GM12873 (cell line): ENCODE measurements around the gene COX6A1.

Experiments
- TF ChIP-seq, protein P1 (sequence below): IDR thresholded peaks from 2 replicates; pipeline ENCODE4 v1.5.1; 2012; ENCODE audit warnings: low read depth, mild to moderate bottlenecking, moderate library complexity, low read length, control low read depth; ENCODE audit not compliant: insufficient read depth; ENCODE audit errors: missing control alignments

Gene COX6A1

DNA sequence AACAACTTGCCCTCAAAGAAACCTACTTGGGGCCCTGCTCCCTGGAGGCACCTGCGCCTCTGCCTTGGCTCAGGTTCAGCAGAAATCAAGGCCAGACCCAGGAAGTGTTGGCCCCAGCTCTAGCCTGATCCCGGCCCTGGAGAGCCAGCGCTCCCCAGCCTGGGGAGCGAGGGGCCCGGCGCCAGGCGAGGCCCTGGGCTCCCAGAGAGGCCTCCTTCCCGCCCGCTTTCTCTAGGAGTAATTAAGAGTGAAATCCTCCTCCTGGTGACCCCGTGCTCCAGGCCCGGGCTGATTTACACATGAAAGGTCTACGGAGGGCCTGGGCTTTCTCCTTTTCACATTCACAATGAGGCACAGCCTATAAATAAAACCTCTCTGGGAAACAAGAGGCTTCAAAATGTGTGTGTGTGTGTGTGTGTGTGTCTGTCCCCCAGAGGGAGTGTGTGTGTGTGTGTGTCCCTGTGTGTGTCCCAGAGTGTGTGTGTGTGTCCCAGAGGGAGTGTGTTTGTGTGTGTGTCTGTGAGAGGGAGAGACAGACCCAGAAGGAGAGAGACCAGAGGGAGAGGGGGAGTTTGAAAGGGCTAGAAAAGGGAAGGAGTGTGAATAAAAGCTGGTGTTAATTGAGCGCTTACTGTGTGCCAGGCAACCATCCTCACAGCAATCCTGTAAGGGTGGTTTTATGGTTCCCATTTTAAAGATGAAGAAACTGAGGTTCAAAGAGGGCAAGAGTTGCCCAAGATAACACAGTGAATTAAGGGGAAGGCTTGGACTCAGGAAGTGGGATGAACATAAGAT is 23.8 kb upstream of the COX6A1 start:
- TF ChIP-seq, protein P1, sequence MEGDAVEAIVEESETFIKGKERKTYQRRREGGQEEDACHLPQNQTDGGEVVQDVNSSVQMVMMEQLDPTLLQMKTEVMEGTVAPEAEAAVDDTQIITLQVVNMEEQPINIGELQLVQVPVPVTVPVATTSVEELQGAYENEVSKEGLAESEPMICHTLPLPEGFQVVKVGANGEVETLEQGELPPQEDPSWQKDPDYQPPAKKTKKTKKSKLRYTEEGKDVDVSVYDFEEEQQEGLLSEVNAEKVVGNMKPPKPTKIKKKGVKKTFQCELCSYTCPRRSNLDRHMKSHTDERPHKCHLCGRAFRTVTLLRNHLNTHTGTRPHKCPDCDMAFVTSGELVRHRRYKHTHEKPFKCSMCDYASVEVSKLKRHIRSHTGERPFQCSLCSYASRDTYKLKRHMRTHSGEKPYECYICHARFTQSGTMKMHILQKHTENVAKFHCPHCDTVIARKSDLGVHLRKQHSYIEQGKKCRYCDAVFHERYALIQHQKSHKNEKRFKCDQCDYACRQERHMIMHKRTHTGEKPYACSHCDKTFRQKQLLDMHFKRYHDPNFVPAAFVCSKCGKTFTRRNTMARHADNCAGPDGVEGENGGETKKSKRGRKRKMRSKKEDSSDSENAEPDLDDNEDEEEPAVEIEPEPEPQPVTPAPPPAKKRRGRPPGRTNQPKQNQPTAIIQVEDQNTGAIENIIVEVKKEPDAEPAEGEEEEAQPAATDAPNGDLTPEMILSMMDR = no peak

GRCh38 chr12:120416490-120417216 is 21.3 kb upstream of the COX6A1 start:
- TF ChIP-seq, protein P1 = no peak

DNA sequence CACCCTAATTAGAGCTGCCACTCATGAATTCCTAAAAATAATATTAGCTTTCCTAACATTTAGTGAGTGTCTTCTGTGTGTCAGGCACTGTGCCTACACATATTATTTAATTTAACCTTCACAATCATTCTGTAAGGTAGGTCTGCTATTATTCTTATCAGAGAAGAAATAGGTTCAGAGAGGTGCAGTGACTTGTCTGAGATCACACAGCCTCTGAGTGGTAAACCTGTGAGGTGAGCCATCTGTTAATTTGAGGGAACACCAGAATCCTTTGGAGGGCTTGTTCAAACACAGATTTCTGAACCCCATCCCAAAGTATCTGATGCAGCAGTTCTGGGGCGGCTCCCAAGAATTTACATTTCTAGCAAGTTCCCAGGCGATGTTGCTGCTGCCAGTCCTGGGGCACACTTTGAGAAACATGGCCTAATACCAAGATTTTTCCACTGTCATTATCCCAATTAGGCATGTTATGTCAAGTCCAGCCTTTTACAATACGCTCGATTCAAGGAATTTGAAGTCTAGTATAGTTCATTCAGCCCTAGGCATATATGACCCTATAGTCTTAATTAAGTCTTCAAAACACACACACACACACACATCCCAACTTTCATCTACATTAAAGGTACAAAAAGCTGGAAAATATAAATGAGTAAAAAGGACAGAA is 19.9 kb upstream of the COX6A1 start:
- TF ChIP-seq, protein P1 = no peak

DNA sequence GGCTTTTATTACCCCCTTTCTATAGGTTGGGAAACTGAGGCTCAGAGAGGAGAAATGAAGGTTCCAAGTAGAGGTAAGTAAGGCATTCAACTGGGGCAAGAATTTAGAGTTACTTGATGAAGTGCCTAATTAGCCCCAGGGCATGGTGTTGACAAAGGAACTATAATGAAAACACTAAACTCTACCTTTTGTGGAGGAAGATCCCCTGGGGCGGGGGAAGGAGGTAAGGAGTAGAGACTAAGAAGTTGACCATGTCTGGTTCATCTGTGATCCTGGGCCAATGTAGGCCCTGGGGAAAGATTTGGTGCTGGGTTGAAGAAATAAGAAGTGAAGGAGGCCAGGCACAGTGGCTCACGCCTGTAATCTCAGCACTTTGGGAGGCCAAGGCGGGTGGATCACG is 16.2 kb upstream of the COX6A1 start:
- TF ChIP-seq, protein P1 = no peak

DNA sequence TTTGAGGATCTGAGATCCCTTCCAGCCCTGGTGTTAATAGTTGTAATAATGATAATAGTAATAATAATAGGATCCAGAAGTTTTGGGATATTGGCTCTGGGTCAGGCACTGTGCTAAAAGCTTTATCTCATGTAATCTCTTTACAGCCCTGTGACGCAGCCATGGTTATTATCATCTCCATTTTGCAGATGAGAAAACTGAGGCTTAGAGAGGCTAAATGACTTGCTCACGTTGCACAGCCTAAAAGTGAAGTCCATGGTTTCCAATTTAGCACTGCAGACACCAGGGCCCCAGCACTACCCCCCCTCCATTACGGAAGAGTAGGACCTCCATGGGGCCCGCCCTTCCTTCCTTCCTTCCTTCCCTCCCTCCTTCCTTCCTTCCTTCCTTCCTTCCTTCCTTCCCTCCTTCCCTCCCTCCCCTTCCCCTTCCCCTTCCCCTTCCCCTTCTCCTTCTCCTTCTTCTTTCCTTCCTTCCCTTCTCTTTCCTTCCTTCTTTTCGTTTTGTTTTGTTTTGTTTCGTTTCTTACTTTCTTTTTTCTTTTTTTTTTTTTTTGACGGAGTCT is 14.9 kb upstream of the COX6A1 start:
- TF ChIP-seq, protein P1 = no peak

DNA sequence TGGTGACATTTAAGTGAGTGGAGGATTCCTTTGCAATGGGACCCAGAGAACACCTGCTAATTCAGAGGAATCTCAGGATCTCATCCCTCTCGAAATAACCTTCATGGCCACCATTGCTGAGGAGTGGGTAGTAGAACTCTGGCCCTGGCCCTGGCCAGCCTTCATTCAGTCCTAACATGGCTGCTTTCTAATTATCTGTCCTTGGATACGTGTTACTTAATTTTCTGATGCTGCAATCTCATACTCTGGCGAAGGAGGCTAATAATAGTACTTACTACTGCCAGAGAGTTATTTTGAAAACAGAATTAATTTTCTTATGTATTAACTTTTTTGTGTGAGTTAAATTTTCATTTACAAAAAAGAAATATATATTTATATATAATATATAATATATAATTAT is 12.1 kb upstream of the COX6A1 start:
- TF ChIP-seq, protein P1 = no peak
